Activated B cell treated with CpG ODN at 0.5 μM for 24 hours (primary cell): ENCODE data around the gene BEGAIN. TPM values are rescaled to one million over a fixed set of nuclear protein-coding genes. Genes with fewer than 3 reads are reported as not detected.
"Not testable (repeated sequence)": the region's sequence is repeated elsewhere in the genome, so short reads cannot be mapped to it uniquely, and the experiment has no call there.

ENCODE experiments used
- ATAC-seq: fragments of 200-7000 bp; cut with Tn5 transposase; one replicate; pipeline ENCODE4 v1.10.0; 2021; ENCODE audit warnings: low read depth, mild to moderate bottlenecking, moderate library complexity
- CTCF ChIA-PET: fragments of 350-600 bp; sonication (Branson Sonifier 250); formaldehyde crosslinking; loops from one replicate; lab custom pipeline; 2021; ENCODE audit warnings: antibody characterized with exemption; lab: Charles Lee
- POLR2A ChIA-PET: fragments of 350-600 bp; sonication (Branson Sonifier 250); formaldehyde crosslinking; loops from one replicate; lab custom pipeline; 2021; ENCODE audit warnings: antibody characterized with exemption; lab: Charles Lee
- DNase-seq: peaks from one replicate; pipeline ENCODE4 v3.0.0; 2022
- H3K27ac Mint-ChIP-seq: one replicate; pipeline ENCODE4 v1.8.0; 2020; ENCODE audit warnings: mixed read lengths
- H3K27me3 Mint-ChIP-seq: one replicate; pipeline ENCODE4 v1.8.0; 2021; ENCODE audit warnings: mixed read lengths
- H3K36me3 Mint-ChIP-seq: one replicate; pipeline ENCODE4 v1.8.0; 2021; ENCODE audit warnings: low read depth, mixed read lengths
- H3K4me1 Mint-ChIP-seq: one replicate; pipeline ENCODE4 v1.8.0; 2021; ENCODE audit warnings: mixed read lengths
- H3K4me3 Mint-ChIP-seq: one replicate; pipeline ENCODE4 v1.8.0; 2020; ENCODE audit warnings: mild to moderate bottlenecking, mixed read lengths
- H3K9me3 Mint-ChIP-seq: one replicate; pipeline ENCODE4 v1.8.0; 2020; ENCODE audit warnings: mixed read lengths
- intact Hi-C: fragments of 100-400 bp; cut with micrococcal nuclease; formaldehyde crosslinking; loops from one replicate; pipeline ENCODE4 v1.15.1; 2024
- total RNA-seq: library from RNA; stranded (reverse); gene quantifications from 2 replicates; pipeline ENCODE4 v1.2.3, GENCODE V29; 2022
- TF ChIP-seq, protein P1 (sequence below): fragments of 200-600 bp; IDR thresholded peaks from one replicate; pipeline ENCODE4 v1.8.0; 2022; ENCODE audit warnings: antibody characterized with exemption, mild to moderate bottlenecking

Gene BEGAIN
- total RNA-seq, 1 donor from 2014 or later = not detected

- intact Hi-C loops = no loop called here
- Mint-ChIP-seq H3K27me3 (no peaks in the 10 kb centered on the region), H3K36me3 (peaks cover 5% of the 10 kb centered on the region), H3K27ac (no peak overlapping the region), H3K4me1 (no peaks in the 10 kb centered on the region), H3K9me3 (no peaks in the 10 kb centered on the region), H3K4me3 (no peak overlapping the region)
- CTCF ChIA-PET = no interaction called here
- POLR2A ChIA-PET = no interaction called here
- ATAC-seq (no peak), DNase-seq (no peak)
- TF ChIP-seq, protein P1, sequence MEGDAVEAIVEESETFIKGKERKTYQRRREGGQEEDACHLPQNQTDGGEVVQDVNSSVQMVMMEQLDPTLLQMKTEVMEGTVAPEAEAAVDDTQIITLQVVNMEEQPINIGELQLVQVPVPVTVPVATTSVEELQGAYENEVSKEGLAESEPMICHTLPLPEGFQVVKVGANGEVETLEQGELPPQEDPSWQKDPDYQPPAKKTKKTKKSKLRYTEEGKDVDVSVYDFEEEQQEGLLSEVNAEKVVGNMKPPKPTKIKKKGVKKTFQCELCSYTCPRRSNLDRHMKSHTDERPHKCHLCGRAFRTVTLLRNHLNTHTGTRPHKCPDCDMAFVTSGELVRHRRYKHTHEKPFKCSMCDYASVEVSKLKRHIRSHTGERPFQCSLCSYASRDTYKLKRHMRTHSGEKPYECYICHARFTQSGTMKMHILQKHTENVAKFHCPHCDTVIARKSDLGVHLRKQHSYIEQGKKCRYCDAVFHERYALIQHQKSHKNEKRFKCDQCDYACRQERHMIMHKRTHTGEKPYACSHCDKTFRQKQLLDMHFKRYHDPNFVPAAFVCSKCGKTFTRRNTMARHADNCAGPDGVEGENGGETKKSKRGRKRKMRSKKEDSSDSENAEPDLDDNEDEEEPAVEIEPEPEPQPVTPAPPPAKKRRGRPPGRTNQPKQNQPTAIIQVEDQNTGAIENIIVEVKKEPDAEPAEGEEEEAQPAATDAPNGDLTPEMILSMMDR = no peak
Observed at GRCh38 chr14:100524933-100525243, 62.3 kb downstream of the BEGAIN start.

DNA sequence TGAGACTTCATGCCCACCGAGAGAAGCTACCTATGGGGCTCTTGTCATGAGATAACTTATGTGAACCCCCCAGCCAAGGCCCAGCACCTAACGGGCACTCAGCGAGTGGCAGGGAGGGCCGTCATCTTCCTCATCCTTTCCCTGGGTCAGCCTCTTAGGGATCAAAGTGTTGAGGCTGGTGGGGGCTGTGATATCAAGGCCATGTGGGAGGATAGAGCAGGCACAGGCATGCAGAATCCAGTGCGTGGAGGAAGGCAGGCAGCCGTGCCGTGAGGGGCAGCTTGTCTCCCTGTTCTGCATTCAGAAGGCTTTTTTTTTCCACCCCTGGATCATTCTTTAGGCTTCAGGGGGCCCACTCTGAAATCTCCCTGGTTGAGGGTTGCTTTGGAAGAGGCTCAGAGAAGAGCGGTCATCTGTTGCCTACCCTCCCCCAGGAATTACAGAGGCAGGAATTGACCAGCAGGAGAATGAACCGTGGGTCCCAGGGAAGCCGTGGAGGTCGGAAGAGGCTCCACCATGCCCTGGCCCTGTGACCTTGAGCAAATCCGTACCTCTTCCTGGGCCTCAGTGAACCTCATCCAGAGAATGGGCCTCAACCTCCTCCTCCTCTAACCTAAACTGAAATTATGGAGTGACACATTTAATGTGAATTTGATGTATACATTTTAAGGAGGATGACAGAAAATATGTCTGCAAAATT lies 62.8 kb downstream of the BEGAIN start:
- ATAC-seq (no peak), DNase-seq (no peak)
- intact Hi-C loops = no loop called here
- Mint-ChIP-seq H3K9me3 (no peaks in the 10 kb centered on the region), H3K4me3 (no peak overlapping the region), H3K27me3 (no peaks in the 10 kb centered on the region), H3K27ac (no peak overlapping the region), H3K4me1 (no peaks in the 10 kb centered on the region), H3K36me3 (peaks cover 5% of the 10 kb centered on the region)
- ChIA-PET CTCF (no interaction called here), POLR2A (no interaction called here)
- TF ChIP-seq, protein P1 = no peak

- intact Hi-C loops = no loop called here
- ChIA-PET POLR2A (no interaction called here), CTCF (no interaction called here)
- H3K4me3 Mint-ChIP-seq = no peak overlapping the region
- no peaks in the 10 kb centered on the region for H3K27me3 Mint-ChIP-seq
- no peaks in the 10 kb centered on the region for H3K9me3 Mint-ChIP-seq
- peaks cover 7% of the 10 kb centered on the region for H3K36me3 Mint-ChIP-seq
- no peak overlapping the region for H3K27ac Mint-ChIP-seq
- no peak for ATAC-seq
- no peaks in the 10 kb centered on the region for H3K4me1 Mint-ChIP-seq
- TF ChIP-seq, protein P1 = no peak
- DNase-seq = no peak
Observed at GRCh38 chr14:100523843-100524169, 63.4 kb downstream of the BEGAIN start.

DNA sequence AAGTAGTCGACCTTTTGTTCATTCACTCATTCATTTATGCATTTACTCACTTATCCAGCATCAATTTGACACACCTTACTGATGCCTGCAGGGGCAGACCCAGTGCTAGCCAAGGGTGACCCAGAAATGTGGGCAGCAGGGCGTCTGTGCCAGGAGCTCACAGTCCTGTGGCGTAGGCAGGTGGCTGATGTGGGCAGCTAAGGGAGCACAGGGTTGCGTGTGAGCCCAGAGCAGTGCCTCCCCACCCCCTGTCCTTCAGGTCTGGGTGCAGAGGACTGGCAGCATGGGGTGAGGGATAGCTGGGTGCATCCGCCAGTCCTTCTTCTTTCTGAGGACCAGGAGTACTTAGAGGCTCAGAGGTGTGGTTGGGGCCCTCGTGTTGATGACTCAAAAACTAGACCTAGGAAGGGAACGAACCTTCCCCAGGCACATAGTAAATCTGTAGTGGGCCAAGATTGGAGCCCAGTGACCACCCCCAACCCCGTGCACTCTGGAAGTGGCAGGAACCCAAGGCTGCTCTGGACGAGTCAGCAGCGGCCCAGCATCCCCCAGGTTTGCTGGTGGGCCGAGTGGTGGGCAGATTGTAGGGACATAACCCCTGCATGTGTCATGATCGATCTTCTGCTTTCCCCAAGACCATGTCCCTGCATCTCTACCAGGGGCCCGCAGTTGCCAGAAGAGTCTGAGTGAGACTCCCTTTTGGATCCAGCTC lies 63.9 kb downstream of the BEGAIN start:
- H3K27me3 Mint-ChIP-seq = no peaks in the 10 kb centered on the region
- CTCF ChIA-PET = no interaction called here
- H3K27ac Mint-ChIP-seq = no peak overlapping the region
- no peaks in the 10 kb centered on the region for H3K4me1 Mint-ChIP-seq
- ATAC-seq (no peak), DNase-seq (no peak)
- intact Hi-C loops = no loop called here
- POLR2A ChIA-PET = no interaction called here
- TF ChIP-seq, protein P1 = no peak
- no peak overlapping the region for H3K4me3 Mint-ChIP-seq
- H3K36me3 Mint-ChIP-seq = peaks cover 7% of the 10 kb centered on the region
- no peaks in the 10 kb centered on the region for H3K9me3 Mint-ChIP-seq

DNA sequence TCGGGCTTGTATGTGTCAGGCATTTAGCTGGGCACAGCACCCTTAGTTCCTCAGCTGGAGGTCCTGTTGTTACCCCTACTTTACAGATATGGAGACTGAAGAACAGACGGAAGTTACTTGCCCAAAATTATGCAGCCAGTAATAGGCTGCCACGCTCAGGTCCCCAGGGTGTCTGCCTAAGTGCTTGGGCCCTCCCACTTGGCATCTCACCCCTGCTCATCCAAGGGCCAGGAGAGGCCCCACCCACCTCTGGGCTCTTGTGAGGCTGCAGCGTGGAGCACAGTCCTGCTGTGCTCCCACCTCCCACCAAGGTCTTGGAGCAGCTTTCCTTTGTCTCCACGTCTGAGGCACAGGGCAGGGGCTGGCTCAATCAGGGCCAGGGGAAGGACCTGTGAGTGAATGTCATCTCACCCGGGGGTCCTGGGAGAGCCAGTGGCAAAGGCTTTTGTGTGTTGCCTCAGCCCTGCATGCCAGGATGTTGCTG lies 64.6 kb downstream of the BEGAIN start:
- CTCF ChIA-PET = no interaction called here
- no peaks in the 10 kb centered on the region for H3K4me1 Mint-ChIP-seq
- no peak overlapping the region for H3K4me3 Mint-ChIP-seq

DNA sequence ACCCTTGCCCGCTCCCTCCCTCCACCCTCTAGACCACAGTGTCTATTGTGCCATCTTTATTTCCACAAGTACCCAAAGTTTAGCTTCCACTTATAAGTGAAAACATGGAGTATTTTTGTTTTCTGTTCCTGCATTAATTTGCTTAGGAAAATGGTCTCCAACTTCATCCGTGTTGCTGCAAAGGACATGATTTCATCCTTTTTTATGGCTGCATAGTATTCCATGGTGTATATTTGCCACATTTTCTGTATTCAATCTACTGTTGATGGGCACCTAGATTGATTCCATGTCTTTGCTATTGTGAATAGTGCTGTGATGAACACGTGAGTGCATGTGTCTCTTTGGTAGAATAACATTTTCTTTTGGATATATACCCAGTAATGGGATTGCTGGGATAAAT lies 81.2 kb downstream of the BEGAIN start:
- H3K27me3 Mint-ChIP-seq, POLR2A ChIA-PET, H3K4me3 Mint-ChIP-seq, H3K4me1 Mint-ChIP-seq, CTCF ChIA-PET, intact Hi-C loops, ATAC-seq, H3K27ac Mint-ChIP-seq, DNase-seq: not testable (repeated sequence)
- peaks cover 21% of the 10 kb centered on the region for H3K9me3 Mint-ChIP-seq
- peaks cover 18% of the 10 kb centered on the region for H3K36me3 Mint-ChIP-seq

More for the DNA sequence above, 64.6 kb downstream of the BEGAIN start:
- H3K36me3 Mint-ChIP-seq = peaks cover 14% of the 10 kb centered on the region
- intact Hi-C loops = no loop called here
- H3K27ac Mint-ChIP-seq = no peak overlapping the region
- DNase-seq (no peak), ATAC-seq (no peak)
- no peaks in the 10 kb centered on the region for H3K27me3 Mint-ChIP-seq
- TF ChIP-seq, protein P1 = no peak
- no peaks in the 10 kb centered on the region for H3K9me3 Mint-ChIP-seq
- POLR2A ChIA-PET = no interaction called here
